Measurements from ENCODE around the gene DNAJB12.
"Not testable (repeated sequence)": the region's sequence is repeated elsewhere in the genome, so short reads cannot be mapped to it uniquely, and the experiment has no call there.

The DNAJB12 gene

DNA sequence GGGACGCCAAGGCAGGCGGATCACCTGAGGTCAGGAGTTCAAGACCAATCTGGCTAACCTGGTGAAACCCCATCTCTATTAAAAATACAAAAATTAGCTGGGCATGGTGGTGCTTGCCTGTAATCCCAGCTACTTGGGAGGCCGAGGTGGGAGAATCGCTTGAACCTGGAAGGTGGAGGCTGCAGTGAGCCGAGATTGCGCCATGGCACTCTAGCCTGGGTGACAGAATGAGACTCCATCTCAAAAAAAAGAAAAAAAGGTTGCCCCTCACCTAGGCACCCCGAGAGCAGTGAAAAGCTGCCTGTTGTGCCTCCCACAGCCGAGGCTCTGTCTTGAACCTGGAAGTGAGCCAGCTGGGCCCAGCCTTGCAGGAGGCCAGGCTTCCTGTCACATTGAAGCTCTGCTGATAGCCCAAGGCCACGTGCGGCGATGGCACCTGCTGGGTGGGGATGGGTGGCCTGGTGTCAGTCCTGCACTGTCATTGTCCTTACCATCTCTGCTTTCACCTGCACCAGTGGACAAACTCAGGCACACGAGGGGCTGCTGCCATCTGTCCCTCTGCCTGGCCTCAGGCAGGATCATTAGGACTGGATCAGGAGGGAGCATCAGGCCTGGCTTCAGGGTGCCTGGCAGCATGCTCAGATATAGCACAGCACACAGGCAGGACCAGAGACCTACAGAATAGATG is 37.8 kb downstream of the DNAJB12 start:
- DNase-seq (ENCODE audit: low read depth in 2 of 2): no peak

DNA sequence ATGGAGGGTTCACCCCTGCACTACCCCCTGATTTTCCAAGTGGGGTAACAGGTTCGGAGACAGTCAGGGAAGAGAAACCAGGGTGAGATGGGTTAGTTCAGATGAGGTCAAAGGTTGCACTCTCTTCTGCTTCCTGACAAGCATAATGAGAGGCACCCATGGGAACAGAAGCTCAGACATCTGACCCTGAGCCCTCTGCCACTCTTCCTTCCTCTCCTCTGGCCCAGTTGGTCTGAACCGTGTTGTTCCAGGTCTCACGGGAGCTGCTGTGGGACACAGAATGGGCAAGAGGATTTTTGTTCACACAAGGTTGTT is 38.4 kb downstream of the DNAJB12 start:
- DNase-seq (ENCODE audit: low read depth in 2 of 2): no peak

DNA sequence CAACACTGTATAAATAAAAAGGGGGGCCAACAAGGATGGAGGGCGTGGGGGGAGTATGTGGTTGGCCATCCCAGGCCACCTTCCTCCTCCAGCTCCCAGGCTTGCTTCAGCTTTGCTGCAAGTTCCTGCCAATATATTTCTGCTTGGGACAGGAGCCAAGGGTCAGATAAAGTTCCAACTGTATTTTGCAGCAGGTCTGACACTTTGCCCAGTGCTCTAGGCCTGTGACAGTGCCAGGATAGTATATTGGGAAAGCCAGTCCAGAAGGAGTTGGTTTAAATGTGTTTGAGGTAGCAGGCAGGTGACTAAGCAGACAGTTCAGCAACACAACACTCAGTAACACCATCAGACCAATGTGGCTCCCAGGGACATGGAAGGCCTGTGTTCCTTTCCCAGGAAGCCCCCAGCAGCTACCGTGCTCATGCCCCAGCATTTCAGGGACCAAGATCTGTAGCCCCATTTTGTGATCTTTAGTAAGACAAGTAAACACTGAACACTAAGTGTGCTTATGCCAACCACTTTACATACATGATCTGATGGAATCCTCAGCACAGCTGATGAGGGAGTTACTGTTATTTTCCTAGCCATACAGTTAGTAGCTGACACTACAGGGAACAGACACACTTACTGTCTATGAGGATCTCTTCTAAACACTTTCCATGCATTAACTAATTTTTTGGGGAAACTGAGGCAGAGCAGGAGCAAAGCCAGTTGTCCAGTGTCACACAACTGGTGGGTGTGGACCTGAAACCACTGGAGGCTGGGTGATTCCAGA is 38.9 kb downstream of the DNAJB12 start:
- no peak for DNase-seq (ENCODE audit: low read depth in 2 of 2)

DNA sequence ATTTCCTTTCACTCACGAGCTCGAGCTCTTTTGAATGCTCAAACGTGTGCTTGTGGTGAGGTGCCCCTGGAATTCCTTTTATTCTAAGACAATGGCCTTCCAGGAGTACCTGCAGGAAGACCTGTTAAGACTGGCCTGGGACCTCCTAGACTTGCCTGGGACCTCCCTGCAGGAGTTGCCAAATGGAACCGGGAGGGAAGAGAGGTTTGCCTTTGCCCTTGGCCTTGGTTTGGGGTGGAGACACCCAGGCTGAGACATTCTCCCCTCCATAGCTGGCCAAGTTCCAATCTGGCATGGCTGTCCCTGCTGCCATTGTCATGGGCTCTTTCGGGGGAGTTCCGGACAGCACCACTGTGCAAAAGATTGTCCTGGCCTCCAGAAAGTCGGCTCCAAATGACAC is 39.7 kb downstream of the DNAJB12 start:
- DNase-seq (ENCODE audit: low read depth in 2 of 2): no peak

DNA sequence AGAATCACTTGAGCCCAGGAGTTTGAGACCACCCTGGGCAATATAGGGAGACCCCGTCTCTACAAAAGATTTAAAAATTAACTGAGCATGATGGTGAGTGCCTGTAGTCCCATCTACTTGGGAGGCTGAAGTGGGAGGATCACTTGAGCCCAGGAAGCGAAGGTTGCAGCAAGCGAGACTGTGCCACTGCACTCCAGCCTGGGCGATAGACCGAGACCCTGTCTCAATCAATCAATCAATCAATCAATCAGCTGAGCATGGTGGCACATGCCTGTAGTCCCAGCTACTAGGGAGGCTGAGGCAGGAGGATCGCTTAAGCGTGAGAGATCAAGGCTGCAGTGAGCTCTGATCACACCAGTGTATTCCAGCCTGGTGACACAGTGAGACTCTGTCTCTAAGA is 40.5 kb downstream of the DNAJB12 start:
- DNase-seq (ENCODE audit: low read depth in 2 of 2): no peak

DNA sequence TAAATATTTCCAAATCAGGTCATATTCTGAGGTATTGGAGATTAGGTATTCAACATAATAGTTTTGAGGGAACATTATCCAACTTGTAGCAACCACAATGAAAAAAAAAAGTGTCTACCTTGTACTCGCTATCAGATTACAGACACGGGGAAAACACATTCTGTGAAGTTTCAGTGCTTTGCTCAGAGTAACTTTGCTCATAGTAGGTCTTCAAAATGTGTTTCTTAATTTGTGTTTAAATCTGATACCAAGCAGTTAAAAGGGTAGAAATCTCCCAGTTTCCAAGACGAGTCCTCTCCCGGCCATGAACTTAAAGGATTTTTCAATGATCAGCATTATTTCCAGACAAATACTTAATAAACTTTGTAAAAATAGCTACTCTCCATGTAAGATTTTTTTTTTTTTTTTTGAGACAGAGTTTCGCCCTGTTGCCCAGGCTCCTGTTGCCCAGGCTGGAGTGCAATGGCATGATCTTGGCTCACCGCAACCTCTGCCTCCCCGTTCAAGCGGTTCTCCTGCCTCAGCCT is 41.8 kb downstream of the DNAJB12 start:
- DNase-seq (ENCODE audit: low read depth in 2 of 2): no peak

DNA sequence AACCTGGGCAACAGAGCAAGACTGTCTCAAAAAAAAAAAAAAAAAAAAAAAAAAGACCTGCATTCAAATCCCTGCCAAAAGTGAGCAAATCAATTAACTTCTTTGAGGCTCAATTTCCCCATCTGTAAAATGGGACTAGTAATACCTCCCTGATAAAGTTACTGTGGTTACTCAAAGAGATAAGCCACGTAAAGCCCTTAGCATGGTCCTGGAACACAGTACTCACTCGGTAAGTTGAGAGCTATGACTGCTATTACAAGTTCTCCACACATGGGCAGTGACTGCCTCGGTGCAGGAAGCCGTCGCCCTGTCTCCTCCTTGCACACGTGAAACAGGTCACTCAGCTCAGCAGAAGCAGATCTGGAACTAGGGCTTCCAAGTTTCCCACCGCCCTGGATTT is 43.1 kb downstream of the DNAJB12 start:
- no peak for DNase-seq (ENCODE audit: low read depth in 2 of 2)

DNA sequence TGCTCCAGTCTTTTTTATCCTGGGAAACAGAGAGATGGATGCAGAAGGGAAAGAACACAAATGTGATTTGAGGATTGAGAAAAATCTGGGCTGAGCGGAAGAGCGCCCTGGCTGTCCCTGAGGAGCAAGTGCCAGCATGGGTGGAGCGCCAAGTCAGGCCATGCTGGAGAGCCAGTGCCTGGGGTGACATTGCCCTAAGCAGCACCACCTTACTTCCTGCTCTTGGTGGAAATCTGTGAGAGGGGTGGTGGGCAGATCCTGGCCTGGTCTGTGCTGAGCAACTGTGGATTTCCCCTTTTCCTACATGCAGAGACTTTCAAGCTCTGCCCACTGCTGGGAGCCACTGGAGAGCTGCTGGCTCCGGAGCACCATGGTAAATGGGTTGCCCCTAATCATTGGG is 44.1 kb downstream of the DNAJB12 start:
- DNase-seq (ENCODE audit: low read depth in 2 of 2): no peak

DNA sequence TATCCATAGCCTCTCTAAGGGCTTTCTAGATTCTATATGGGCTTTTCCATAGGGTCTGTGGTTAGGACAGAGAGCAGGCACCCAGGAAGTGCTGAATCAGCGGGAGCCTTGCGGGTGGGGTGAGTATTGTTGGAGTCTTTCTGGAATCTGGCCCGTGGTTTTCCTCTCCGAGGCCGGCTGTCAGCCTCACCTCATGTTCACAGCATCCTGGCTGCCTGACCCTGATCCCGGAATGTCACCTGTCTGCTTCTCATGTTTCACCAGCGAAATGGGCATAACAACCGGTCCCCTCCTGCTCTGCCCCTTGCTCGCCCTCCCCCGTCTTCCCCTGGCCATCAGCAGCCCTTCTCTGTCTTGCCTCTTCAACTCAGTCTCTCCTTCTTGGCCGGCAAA is 44.5 kb downstream of the DNAJB12 start:
- DNase-seq (ENCODE audit: low read depth in 2 of 2): no peak

DNA sequence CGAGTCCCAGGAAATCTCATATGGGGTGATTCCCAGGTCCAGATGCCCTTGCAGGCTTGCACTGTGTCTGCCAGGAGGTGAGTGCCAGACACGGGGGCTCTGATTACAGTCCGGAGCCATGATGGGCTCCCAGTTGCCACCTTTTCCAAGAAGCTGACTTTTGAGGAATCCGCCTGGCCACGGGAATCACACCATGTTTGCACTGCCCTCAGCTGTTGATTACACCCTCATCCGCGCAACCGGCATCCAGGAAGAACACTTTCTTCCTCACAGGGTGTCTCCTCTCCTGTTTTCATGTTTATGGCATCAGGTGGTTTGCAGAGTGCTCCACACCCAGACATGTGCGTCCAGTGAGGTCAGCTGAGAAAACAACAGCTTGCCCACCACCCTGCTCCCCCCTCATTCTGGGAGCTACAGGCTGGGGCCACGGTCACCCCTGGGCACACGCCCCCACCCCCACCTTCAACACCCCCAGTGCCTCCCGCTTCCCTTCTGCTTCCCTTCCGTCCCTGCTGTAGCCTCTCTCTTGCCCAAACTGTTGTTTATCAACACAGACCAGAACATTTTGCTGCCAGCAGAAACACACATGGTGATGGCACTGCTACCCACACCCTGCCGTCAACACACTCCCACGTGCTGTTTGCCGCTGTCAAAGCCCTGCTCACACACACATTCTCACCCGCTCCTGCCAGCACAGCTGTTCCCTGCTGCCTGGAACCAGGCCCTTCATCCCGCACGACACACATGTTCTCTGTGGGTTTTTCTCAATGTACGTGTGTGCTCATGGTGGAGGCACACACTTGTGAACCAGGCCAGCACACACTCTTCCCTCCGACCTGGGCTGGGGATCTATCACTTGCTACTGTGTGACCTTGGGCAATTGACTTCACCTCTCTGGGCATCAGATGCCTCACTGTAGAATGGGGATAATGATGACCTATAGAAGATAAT is 45.2 kb downstream of the DNAJB12 start:
- no peak for DNase-seq (ENCODE audit: low read depth in 2 of 2)

DNA sequence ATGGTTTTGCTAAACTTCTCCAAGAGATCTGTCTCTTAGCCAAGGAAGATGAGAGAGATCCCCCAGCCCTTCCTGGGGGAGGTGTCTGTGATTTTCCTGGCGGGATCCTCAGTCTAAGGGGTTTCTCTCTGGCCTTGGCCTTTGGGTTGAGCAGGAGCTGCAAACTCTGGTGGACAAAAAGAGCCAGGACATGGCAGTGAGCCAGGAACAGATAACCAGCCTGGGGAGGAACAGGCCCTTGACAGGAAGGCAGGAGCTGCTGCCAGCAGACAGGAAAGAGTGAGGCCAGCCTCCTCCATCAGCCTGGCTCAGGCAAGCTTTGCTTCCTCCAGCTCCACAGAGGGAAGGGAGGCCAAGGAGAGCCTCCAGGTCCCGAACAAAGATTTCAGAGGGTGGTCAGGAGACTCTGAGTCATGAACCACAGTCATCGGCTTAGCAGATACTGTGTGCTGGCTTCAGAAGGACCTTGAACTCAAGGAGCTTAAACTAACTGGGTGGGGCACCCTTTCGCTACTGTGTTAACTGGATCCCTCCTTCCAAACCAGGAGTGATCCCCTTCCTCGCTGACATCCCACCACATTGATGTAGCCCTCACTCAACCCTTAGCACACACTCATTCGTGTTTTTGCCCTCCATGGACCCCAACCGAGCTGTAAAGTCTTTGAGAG is 46.3 kb downstream of the DNAJB12 start:
- no peak for DNase-seq (ENCODE audit: low read depth in 2 of 2)

DNA sequence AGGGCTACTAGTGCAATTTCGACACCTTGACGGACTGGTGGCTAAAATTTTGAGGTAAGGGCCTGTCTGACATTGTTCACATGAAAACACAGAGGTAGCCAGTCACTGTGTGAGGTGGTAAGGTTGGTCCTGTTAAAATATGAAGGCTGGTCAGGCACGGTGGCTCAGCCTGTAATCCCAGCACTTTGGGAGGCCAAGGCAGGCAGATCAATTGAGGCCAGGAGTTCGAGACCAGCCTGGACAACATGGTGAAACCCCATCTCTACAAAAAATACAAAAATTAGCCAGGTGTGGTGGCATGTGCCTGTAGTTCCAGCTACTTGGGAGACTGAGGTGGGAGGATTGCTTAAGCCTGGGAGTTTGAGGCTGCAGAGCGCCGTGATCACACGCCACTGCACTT is 47.0 kb downstream of the DNAJB12 start:
- not testable (repeated sequence) for DNase-seq (ENCODE audit: low read depth in 2 of 2)

DNA sequence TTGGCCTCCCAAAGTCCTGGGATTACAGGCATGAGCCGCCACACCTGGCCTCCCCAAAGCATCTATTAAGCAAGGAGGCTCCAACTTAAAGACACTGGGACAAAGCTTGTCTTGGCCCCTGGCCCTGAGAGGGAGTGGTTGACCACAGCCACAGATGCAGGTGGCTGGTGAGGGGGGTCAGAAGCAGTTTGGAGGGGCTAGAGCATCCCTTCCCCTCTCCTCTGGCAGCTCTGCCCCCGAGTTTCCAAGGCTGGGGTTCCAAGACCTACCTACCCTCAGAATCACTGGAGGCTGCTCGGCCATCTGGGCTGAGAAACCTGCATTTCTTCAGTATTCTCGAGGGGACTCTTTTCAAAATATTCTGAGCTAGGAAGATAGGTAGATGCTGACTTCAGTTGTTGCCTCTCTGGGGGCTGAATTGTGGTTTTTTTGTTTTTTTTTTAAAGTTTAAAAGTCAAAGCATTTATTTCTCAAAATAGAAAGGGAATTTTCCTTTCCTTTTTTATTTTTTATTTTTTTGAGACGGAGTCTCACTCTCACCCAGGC is 48.4 kb downstream of the DNAJB12 start:
- no peak for DNase-seq (ENCODE audit: low read depth in 2 of 2)

DNA sequence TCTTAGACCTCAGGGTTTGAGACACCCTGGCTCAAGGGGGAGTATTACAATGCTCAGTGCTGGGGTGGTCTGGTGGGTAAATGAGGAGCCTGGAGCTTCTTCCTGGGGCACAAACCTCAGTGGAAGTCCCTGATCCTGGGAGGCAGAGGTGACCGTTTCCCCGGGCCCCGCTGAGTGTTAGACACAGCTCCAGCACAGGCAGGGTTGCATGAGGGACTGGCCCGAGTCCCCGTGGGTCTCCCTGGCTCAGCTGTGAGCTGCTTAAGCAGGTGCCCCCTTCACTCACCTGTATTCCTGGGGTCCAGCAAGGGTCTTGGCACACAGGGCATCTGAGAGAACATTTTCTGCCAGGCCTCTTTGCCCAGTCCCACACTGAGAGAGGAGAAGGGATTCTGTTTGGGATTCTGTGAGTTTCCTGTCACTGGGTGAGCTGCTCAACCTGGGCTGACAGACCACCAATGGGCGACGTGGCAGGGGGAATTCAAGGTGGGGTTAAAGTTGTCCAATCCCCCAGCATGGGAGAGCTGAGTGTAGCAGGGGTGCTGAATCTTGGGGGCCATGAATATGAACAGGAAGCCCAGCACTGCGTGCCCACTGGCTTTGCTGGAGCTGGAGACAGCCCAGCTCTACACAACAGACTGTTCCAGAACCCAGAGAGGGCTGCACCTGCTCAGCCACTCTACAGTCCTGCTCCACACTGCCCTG is 51.1 kb downstream of the DNAJB12 start:
- no peak for DNase-seq (ENCODE audit: low read depth in 2 of 2)

DNA sequence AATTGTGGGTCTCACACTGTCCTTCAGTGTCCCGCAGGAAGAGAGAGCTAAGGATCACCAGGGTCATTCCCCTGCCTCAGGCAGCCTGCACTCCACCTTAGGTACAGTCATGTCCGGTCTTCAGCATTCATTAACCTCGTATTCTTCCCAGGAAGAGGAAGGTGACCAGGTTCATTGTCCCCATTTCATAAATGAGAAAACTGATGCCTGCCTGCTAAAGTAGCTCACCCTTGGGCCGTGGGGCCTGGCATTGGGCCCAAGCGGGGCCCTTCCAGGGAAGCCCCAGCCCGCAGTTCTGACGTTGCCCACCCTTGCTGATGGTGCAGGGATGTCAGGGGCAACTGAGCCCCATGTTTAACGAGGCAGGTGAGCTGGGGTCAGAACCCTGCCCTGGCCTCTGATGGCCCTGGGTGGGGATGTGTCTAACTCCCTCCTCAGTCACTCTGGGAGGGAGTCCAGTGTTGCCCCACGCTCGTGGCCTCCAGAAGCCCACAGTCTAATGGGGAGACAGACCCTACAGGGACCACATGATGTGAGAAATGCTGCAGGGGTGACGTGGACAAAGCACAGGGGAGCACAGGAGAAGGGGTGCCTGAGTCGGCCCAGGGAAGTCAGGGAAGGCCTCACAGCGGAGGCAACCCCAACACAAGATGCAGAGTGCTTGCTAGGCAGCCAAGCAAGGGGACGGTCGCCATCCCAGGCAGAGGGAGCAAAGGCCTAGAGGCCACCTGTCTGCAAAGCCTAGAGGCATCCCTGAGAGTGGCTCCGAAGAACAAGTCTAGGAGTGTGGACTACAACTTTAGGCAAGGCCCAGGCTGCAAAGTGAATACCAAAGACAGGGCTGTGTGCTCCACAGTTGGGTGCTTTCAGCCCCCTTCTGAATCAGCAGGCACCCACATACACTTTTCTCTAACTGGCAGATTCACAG is 55.9 kb downstream of the DNAJB12 start:
- DNase-seq (ENCODE audit: low read depth in 2 of 2): no peak

DNA sequence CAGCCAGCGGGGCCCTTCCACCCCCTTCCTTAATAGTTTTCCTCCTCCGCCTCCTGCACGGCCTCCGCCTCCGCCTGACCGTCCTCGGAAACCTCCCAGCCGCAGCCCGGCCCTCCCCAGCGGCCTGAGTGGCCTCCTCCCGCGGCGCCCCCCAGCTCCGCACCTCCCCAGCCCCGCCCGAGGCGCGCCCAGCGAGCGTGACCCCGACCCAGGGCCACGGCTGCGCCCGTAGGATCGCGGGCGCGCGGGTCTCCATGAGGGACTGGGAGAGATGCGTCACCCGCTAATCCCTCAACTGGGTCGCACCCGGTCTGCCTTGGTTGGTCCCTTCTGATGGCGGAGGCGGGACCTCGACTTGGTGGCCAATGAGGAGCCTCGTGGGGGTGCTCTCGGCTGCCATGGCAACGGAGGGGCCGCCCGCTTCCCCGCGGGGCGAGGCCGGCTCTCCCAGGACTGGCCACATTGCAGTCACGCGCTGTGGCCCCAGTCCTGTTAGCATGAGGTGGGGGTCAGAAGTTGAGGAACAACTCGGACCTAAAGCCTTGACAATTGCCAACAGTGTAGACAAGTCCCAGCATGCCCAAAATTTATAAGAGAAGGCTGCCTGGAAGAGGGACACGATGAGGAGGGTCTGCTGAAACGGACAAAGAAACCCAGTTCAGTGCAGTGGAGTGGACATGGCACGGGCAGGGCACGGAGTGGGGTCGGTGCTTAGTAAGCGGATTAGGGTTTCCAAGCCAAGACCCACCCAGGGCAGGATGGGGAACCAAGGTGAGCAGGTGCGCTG is 56.7 kb downstream of the DNAJB12 start:
- DNase-seq (ENCODE audit: low read depth in 2 of 2): peak; percentile 95

DNA sequence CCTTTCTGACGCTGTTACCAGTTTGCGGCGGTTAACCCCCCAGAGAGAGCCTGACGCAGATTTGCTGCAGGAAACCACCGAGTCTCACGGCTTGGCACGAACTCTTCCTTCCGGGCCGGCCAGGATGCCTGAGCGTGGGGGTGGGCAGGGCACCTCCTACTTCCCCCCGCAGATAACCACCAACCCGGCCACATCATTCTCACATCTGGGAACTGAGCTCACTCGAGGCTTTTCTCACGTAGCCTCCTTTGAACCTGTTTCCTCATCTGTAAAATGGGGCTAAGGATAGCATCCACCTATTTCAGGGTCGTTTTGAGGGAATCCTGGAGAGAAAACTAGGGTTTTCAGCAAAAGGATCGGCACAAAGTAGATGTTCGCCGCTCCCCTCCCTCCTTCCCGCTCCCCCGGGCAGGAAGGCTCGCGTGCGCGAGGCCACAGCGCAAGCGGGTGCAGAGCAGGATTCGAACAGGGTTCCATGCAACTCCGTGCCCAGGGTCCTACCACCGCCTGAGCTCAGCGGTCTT is 57.4 kb downstream of the DNAJB12 start:
- peak; percentile 87 to 88 for DNase-seq (ENCODE audit: low read depth in 2 of 2)

DNA sequence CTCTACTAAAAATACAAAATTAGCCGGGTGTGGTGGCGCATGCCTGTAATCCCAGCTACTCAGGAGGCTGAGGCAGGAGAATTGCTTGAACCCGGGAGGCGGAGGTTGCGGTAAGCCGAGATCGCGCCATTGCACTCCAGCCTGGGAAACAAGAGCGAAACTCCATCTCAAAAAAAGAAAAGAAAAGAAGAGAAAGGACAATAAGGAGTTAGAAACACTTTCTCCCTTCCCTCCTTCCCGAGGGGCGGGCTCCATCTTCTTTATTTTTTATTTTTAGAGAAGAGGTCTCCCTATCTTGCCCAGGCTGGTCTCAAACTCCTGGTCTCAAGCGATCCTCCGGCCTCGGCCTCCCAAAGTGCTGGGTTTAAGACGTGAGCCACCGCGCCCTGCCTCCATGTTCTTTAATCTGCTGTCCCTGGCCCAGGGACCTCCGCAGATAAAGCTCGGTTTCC is 57.9 kb downstream of the DNAJB12 start:
- not testable (repeated sequence) for DNase-seq (ENCODE audit: low read depth in 2 of 2)

Data from fibroblast of skin of left quadriceps (primary cell).